ENCODE measurements around the gene BRPF1.

The BRPF1 gene

DNA sequence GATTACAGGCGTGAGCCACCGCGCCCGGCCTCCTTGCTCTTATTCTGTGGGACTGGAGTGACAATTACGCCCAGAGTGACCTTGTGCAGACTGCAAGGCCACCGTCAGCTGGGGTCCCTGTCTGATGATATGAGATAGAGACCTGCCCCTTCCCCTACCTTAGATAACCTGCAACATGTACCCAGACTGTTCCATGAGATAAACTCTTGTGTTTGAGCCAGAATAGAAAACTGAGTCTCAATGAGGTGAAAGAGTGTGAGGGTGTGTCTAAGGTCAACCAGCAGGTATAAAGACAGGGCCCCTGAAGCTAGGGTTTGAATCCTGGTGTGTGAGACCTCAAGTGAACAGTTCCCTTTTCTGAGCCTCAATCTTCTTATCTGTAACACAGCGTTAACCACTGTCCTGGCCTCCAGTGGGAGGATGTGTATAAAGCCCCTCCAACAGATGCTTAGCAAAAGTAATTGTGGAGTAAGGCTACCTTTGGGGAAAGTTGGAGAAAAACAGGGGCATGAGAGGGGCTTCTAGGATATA, 54.7 kb downstream of the BRPF1 start:
- POLR2A ChIA-PET, result interaction anchor here (0.5 kb wide), 1 partner anchor 8 kb away, joined by 3 read pairs; no protein-coding TSS in a partner anchor

DNA sequence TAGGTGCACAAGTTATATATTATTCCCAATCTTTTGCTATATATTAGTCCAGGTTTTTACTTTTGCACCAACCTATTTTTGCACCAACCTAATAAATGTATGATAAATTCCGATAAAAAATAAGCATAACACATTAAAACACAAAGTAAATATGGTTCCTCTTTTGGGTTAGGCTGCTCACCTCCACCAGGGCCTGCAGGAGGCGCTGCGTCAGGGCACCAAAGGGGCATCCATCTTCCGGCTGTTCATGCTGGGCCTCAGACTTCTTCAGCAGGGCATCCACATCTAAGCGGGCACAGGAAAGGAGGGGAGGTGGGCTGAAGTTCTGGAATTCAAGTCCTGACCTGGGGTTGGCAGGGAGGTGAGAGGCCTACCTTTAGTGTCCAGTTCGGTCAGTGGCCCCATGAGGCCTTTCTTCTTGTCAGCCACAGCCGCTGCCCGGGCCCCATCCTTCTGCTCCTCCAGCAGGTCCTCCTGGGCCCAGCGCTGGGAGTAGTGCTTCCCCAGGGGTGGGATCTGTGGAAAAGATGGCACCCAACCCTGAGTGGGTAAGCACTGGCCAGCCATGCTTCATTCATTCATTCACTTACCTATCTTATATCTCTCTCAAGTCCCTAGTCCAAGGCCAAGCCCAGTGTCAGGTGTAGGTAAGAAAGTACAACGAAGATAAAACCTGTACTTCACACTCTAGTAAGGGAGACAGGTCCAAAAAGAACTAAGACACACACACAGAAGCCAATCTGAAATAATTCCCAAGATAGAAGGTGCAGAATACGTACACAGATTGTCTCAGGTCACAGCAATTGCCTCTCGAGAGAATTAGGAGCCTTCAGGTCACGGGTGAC, 55.5 kb downstream of the BRPF1 start:
- peak; percentile 34 for TF ChIP-seq CTCF (IDR thresholded peaks at IDR 0.05; ENCODE audit: insufficient read depth, low read length, missing control alignments)
- no peak overlapping the region for H3K4me3 ChIP-seq (ENCODE audit: low read depth, low read length)
- DNase-seq (ENCODE audit: low read depth, low spot score), result no peak
- ChIA-PET POLR2A (no interaction called here), CTCF (interaction anchor here (1.4 kb wide), 1 partner anchor 71 kb away, joined by 3 read pairs; no protein-coding TSS in a partner anchor)

More for the DNA sequence above, 54.7 kb downstream of the BRPF1 start:
- no peak for DNase-seq (ENCODE audit: low read depth, low spot score)
- CTCF ChIA-PET, result interaction anchor here (1.4 kb wide), 1 partner anchor 71 kb away, joined by 3 read pairs; no protein-coding TSS in a partner anchor
- TF ChIP-seq CTCF (IDR thresholded peaks at IDR 0.05; ENCODE audit: insufficient read depth, low read length, missing control alignments), result no peak
- H3K4me3 ChIP-seq (ENCODE audit: low read depth, low read length), result no peak overlapping the region

DNA sequence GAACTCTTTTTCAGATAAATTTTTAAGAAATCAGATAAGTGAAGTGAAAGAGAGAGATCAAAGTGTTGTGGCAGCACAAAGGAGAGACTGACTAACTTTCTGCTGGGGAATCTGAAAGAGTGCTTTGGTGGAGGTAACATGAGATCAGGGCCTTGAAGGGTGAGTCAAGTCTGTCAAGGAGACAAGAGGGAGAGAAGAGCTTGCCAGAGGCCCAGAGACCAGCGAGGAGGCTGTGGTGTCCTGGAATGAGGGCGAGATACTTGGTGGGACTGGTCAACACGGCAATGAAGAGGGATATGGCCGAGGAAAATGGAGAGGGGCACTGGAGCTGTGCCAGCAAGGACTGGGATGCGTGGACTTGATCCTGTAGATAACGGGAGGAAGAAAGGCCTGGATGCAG, 56.2 kb downstream of the BRPF1 start:
- no peak for DNase-seq (ENCODE audit: low read depth, low spot score)
- CTCF ChIA-PET, result interaction anchor here (1.3 kb wide), 1 partner anchor 7 kb away, joined by 3 read pairs; no protein-coding TSS in a partner anchor
- POLR2A ChIA-PET, result no interaction called here

DNA sequence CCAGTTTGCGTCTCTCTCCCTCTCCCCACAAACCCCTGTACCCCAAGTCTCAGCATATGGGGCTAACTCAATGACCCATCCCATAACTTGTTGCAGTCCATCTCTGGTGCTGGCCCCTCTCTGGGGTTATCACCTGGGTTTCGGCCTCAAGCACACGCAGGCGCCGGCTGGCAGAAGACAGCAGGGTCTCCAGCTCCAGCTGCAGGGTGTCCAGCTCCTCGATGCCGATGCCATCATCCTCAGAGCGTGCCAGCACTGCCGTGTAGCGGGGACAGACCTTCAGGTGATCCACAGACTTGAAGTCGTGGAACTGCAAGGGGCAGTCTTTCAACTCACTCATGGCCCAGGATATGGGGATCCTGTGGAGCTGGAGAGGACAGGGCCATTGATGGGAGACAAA, 59.6 kb downstream of the BRPF1 start:
- POLR2A ChIA-PET, result no interaction called here
- peak overlapping the region; percentile 99 for H3K4me3 ChIP-seq (ENCODE audit: low read depth, low read length)
- CTCF ChIA-PET, result interaction anchor here (1.2 to 1.5 kb wide), 3 partner anchors 10 to 155 kb away, joined by 3 to 7 read pairs (median 3); no protein-coding TSS in a partner anchor
- no peak for TF ChIP-seq CTCF (IDR thresholded peaks at IDR 0.05; ENCODE audit: insufficient read depth, low read length, missing control alignments)
- no peak for DNase-seq (ENCODE audit: low read depth, low spot score)

More for the DNA sequence above, 56.2 kb downstream of the BRPF1 start:
- no peak overlapping the region for H3K4me3 ChIP-seq (ENCODE audit: low read depth, low read length)
- no peak for TF ChIP-seq CTCF (IDR thresholded peaks at IDR 0.05; ENCODE audit: insufficient read depth, low read length, missing control alignments)

- POLR2A ChIA-PET, result interaction anchor here (0.8 to 1.8 kb wide), 9 partner anchors 8 to 60 kb away, joined by 3 to 13 read pairs (median 4); partner anchors contain the start of genes BRPF1 and OGG1
- no peak for DNase-seq (ENCODE audit: low read depth, low spot score)
- CTCF ChIA-PET, result interaction anchor here (1.0 to 1.5 kb wide), 4 partner anchors 11 to 155 kb away, joined by 3 to 7 read pairs (median 3); no protein-coding TSS in a partner anchor
- peak overlapping the region; percentile 99 for H3K4me3 ChIP-seq (ENCODE audit: low read depth, low read length)
- TF ChIP-seq CTCF (IDR thresholded peaks at IDR 0.05; ENCODE audit: insufficient read depth, low read length, missing control alignments), result no peak
Observed at GRCh38 chr3:9791790-9792404, 60.4 kb downstream of the BRPF1 start.

All from AG04449 (cell line).